Measurements from ENCODE around the gene FRS3. TPM values are rescaled to one million over a fixed set of nuclear protein-coding genes. Genes with fewer than 3 reads are reported as not detected.

The FRS3 gene
- total and polyA plus RNA-seq, 8 donors, result 0.29 to 22.2 (median 3.6) TPM

DNA sequence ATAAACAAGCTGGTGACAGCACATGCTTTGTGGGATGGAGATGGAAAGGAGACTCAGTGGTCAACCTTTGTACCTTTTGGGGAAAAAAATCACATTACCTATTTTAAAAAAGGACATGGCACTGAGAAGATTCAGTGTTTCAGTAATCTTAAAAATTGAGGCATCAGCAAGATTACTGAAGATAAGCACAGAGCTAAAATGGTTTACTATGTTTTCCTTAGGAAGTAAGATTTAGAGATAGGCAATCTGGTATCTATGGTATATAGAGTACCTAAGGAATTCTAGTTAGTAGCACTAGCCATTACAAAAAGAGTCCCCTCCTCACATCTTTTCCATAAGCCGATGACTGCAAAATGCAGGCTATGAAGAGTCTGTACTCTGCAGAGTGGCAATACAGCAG lies 43.5 kb upstream of the FRS3 start:
- no peak overlapping the region for H3K4me3 ChIP-seq
- no peaks in the 10 kb centered on the region for H3K27me3 ChIP-seq
- TF ChIP-seq POLR2A (IDR thresholded peaks at IDR 0.05) (no peak), POLR2AphosphoS5 (IDR thresholded peaks at IDR 0.05) (no peak), EP300 (IDR thresholded peaks at IDR 0.05) (no peak)
- TF ChIP-seq, protein P1, sequence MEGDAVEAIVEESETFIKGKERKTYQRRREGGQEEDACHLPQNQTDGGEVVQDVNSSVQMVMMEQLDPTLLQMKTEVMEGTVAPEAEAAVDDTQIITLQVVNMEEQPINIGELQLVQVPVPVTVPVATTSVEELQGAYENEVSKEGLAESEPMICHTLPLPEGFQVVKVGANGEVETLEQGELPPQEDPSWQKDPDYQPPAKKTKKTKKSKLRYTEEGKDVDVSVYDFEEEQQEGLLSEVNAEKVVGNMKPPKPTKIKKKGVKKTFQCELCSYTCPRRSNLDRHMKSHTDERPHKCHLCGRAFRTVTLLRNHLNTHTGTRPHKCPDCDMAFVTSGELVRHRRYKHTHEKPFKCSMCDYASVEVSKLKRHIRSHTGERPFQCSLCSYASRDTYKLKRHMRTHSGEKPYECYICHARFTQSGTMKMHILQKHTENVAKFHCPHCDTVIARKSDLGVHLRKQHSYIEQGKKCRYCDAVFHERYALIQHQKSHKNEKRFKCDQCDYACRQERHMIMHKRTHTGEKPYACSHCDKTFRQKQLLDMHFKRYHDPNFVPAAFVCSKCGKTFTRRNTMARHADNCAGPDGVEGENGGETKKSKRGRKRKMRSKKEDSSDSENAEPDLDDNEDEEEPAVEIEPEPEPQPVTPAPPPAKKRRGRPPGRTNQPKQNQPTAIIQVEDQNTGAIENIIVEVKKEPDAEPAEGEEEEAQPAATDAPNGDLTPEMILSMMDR (IDR thresholded peaks at IDR 0.05), result no peak
- WGBS, 5 donors, result 100% methylated on average over 1 of the region's 1 CpG
- H3K9me3 ChIP-seq, result no peaks in the 10 kb centered on the region
- no peak for DNase-seq
- intact Hi-C loops (cut with DNase I; ENCODE audit: low total_unique reads), result no loop called here
- no peak overlapping the region for H3K27ac ChIP-seq
- peaks cover 0 to 5% (median 0%) of the 10 kb centered on the region in 4 donors for H3K36me3 ChIP-seq
- H3K4me1 ChIP-seq, result peaks cover 0 to 6% (median 3%) of the 10 kb centered on the region in 4 donors

DNA sequence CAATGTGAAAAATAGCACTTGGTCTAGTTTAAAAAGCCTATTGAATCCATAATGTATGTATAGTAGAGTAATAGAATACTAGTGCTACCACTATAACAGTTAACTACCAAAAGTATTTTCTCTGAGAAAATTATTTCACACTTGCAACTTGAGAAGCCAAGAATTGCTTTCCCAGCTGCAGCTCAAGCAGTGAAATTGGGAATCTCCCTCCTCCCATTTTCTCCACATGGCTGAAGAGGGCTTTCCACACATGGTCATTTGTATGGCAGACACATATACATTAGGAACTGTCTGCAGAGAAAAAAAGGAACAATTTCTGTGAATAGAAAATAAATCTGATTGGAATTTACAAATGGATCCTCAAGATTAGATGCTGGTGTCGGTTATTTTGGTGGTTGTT lies 42.3 kb upstream of the FRS3 start:
- WGBS, 5 donors, result 94 to 100% (median 100%) methylated on average over 1 of the region's 1 CpG
- Histone ChIP-seq H3K4me1 (peaks cover 0 to 6% (median 3%) of the 10 kb centered on the region in 4 donors), H3K36me3 (peaks cover 0 to 5% (median 0%) of the 10 kb centered on the region in 4 donors), H3K9me3 (no peaks in the 10 kb centered on the region), H3K27me3 (no peaks in the 10 kb centered on the region), H3K27ac (no peak overlapping the region), H3K4me3 (no peak overlapping the region)
- intact Hi-C loops (cut with DNase I; ENCODE audit: low total_unique reads), result no loop called here
- TF ChIP-seq POLR2AphosphoS5 (IDR thresholded peaks at IDR 0.05) (no peak), POLR2A (IDR thresholded peaks at IDR 0.05) (no peak), EP300 (IDR thresholded peaks at IDR 0.05) (no peak)
- TF ChIP-seq, protein P1 (IDR thresholded peaks at IDR 0.05), result no peak
- no peak for DNase-seq

DNA sequence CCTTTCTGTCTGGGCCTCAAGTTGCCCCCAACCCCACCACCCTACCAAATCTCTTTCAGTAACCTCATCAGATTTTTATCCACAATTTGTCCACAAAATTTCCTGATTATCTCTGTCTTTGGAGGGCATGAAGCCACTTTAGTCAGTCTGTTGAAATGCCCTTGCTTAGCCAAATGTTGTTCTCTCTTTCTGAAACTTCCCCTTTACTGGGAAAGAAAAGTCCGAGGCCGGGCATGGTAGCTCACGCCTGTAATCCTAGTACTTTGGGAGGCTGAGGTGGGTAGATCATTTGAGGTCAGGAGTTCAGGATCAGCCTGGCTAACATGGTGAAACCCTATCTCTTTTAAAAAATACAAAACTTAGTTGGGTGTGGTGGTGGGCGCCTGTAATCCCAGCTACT lies 41.6 kb upstream of the FRS3 start:
- no peaks in the 10 kb centered on the region for H3K27me3 ChIP-seq
- 81 to 91% (median 90%) methylated on average over 3 to 4 of the region's 4 CpGs for WGBS, 5 donors
- H3K4me1 ChIP-seq, result peaks cover 0 to 6% (median 3%) of the 10 kb centered on the region in 4 donors
- H3K4me3 ChIP-seq, result no peak overlapping the region
- intact Hi-C loops (cut with DNase I; ENCODE audit: low total_unique reads), result no loop called here
- DNase-seq, result no peak
- no peaks in the 10 kb centered on the region for H3K9me3 ChIP-seq
- H3K36me3 ChIP-seq, result peaks cover 0 to 5% (median 0%) of the 10 kb centered on the region in 4 donors
- TF ChIP-seq, protein P1 (IDR thresholded peaks at IDR 0.05), result no peak
- TF ChIP-seq EP300 (IDR thresholded peaks at IDR 0.05) (no peak), POLR2A (IDR thresholded peaks at IDR 0.05) (no peak), POLR2AphosphoS5 (IDR thresholded peaks at IDR 0.05) (no peak)
- no peak overlapping the region for H3K27ac ChIP-seq

DNA sequence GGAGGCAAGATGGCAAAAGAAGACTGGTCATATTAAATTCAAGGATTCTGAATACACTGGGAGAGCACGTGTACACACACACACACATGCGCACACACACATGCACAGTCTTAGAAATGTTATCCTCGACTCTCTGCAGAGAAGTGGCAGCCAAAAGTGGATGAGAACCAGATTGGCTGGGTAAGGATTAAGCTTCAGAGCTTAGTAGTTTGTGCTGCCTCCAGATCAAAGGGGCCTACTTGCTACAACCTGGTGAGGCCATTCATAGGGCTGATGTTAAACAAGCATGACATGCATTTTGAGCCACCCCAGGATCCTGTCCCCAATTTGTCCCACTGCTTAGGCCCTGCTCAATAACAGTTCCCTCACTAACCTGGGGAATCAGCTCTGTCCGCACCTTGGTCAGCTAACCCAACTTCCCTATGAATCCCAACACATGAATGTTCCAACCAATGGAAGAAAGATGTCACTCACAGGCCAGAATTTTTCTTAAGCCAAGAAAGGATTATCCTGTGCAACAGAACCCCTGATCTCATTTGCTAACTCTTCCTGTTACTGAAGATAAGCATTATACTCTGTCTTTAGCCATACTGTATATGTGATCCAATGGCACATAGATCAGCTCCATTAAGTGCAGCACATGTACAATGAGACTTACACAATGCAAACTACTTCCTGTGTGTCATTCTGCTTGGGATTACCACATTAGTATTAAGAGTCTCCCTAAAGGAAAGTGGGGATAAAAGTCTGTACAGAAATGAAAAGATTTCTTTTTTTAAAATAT lies 38.8 kb upstream of the FRS3 start:
- TF ChIP-seq POLR2A (IDR thresholded peaks at IDR 0.05) (no peak), POLR2AphosphoS5 (IDR thresholded peaks at IDR 0.05) (no peak), EP300 (IDR thresholded peaks at IDR 0.05) (no peak)
- TF ChIP-seq, protein P1 (IDR thresholded peaks at IDR 0.05), result no peak
- no peaks in the 10 kb centered on the region for H3K4me1 ChIP-seq
- H3K27ac ChIP-seq, result no peak overlapping the region
- WGBS, 5 donors, result 79 to 93% (median 82%) methylated on average over 4 of the region's 4 CpGs
- H3K4me3 ChIP-seq, result no peak overlapping the region
- H3K36me3 ChIP-seq, result peaks cover 0 to 5% (median 0%) of the 10 kb centered on the region in 4 donors
- H3K9me3 ChIP-seq, result no peaks in the 10 kb centered on the region
- H3K27me3 ChIP-seq, result no peaks in the 10 kb centered on the region
- DNase-seq, result no peak
- intact Hi-C loops (cut with DNase I; ENCODE audit: low total_unique reads), result no loop called here
